IMR-90 (cell line): ENCODE data around the gene SERPINA5. TPM values are rescaled to one million over a fixed set of nuclear protein-coding genes. Genes with fewer than 3 reads are reported as not detected.

Source experiments
- ATAC-seq: fragments of 200-7000 bp; cut with Tn5 transposase; 2 replicates; pipeline ENCODE4 v1.9.1; 2020; ENCODE audit warnings: low read depth, mild to moderate bottlenecking, moderate library complexity
- BruUV-seq: library from RNA; stranded (reverse); fragments of 400-500 nt; replicated peaks from 2 replicates; lab custom pipeline; 2021; lab: Mats Ljungman, UMichigan
- CTCF ChIA-PET: fragments of 300-600 bp; formaldehyde crosslinking; extraction: SDS; loops from one replicate; lab custom pipeline; 2021; ENCODE audit warnings: antibody characterized with exemption; lab: Yijun Ruan, JAX
- POLR2A ChIA-PET: fragments of 300-600 bp; sonication (Branson Sonifier 250); formaldehyde crosslinking; loops from one replicate; lab custom pipeline; 2022; ENCODE audit warnings: antibody characterized with exemption; ENCODE audit not compliant: unreplicated experiment; lab: Charles Lee
- DNase-seq: peaks from one replicate; pipeline ENCODE4 v3.0.0; 2013
- H2AFZ ChIP-seq: replicated peaks from 2 replicates; pipeline ENCODE3; 2013; ENCODE audit warnings: low read length, mild to moderate bottlenecking; ENCODE audit not compliant: poor library complexity
- H2AK5ac ChIP-seq: 2 replicates; pipeline ENCODE4 v1.6.1; 2013; ENCODE audit warnings: low read depth, low read length, inconsistent platforms
- H2AK9ac ChIP-seq: replicated peaks from 2 replicates; pipeline ENCODE3; 2013; ENCODE audit warnings: mild to moderate bottlenecking, low read depth, low read length, moderate library complexity; ENCODE audit not compliant: poor library complexity
- H2BK120ac ChIP-seq: 2 replicates; pipeline ENCODE4 v1.6.1; 2013; ENCODE audit warnings: low read depth, low read length, inconsistent platforms
- H2BK15ac ChIP-seq: 3 replicates; pipeline ENCODE4 v1.6.1; 2013; ENCODE audit warnings: low read depth, low read length, inconsistent platforms
- H2BK20ac ChIP-seq: 2 replicates; pipeline ENCODE4 v1.6.1; 2013; ENCODE audit warnings: low read depth, mild to moderate bottlenecking, inconsistent platforms, low read length, moderate library complexity
- H2BK5ac ChIP-seq: 2 replicates; pipeline ENCODE4 v1.6.1; 2013; ENCODE audit warnings: mild to moderate bottlenecking, low read depth, low read length, inconsistent platforms; ENCODE audit not compliant: poor library complexity, severe bottlenecking
- H3K14ac ChIP-seq: replicated peaks from 2 replicates; pipeline ENCODE4 v1.6.1; 2013; ENCODE audit warnings: low read depth, low read length, inconsistent platforms
- H3K18ac ChIP-seq: 2 replicates; pipeline ENCODE4 v1.6.1; 2013; ENCODE audit warnings: low read depth, low read length, control low read depth
- H3K23ac ChIP-seq: 2 replicates; pipeline ENCODE4 v1.6.1; 2013; ENCODE audit warnings: low read depth, low read length, inconsistent platforms
- H3K27ac ChIP-seq: 2 replicates; pipeline ENCODE4 v1.5.1; 2013; ENCODE audit warnings: mild to moderate bottlenecking, control low read depth, low read length; ENCODE audit not compliant: insufficient read depth
- H3K27me3 ChIP-seq: 2 replicates; pipeline ENCODE4 v1.6.1; 2013; ENCODE audit warnings: low read length; ENCODE audit not compliant: control insufficient read depth, insufficient read depth
- H3K36me3 ChIP-seq: 2 replicates; pipeline ENCODE4 v1.6.1; 2013; ENCODE audit warnings: low read length, mixed read lengths; ENCODE audit not compliant: control insufficient read depth, insufficient read depth
- H3K4ac ChIP-seq: 2 replicates; pipeline ENCODE4 v1.6.1; 2013; ENCODE audit warnings: low read depth, low read length, inconsistent platforms
- H3K4me1 ChIP-seq: 2 replicates; pipeline ENCODE4 v1.6.1; 2013; ENCODE audit warnings: low read length, mixed read lengths; ENCODE audit not compliant: control insufficient read depth, insufficient read depth
- H3K4me2 ChIP-seq: 2 replicates; pipeline ENCODE4 v1.6.1; 2013; ENCODE audit warnings: low read depth, mild to moderate bottlenecking, control low read depth, low read length, moderate library complexity
- H3K4me3 ChIP-seq: 2 replicates; pipeline ENCODE4 v1.5.1; 2013; ENCODE audit warnings: low read depth, mild to moderate bottlenecking, control low read depth, low read length, moderate library complexity; ENCODE audit not compliant: insufficient read depth
- H3K56ac ChIP-seq: 2 replicates; pipeline ENCODE4 v1.6.1; 2013; ENCODE audit warnings: low read length, inconsistent platforms; ENCODE audit not compliant: insufficient read depth; ENCODE audit errors: extremely low read depth
- H3K79me1 ChIP-seq, 2 experiments: 2 replicates each; pipeline ENCODE4 v1.6.1; 2013; ENCODE audit warnings: low read length in 2 of 2, inconsistent platforms in 1 of 2, low read depth in 1 of 2
- H3K9ac ChIP-seq: 2 replicates; pipeline ENCODE4 v1.6.1; 2013; ENCODE audit warnings: low read depth, low read length, control low read depth
- H3K9me1 ChIP-seq: 2 replicates; pipeline ENCODE4 v1.6.1; 2013; ENCODE audit warnings: low read length, inconsistent platforms; ENCODE audit not compliant: insufficient read depth
- H3K9me3 ChIP-seq: 2 replicates; pipeline ENCODE4 v1.6.1; 2013; ENCODE audit warnings: low read length; ENCODE audit not compliant: control insufficient read depth, insufficient read depth
- H4K20me1 ChIP-seq: 2 replicates; pipeline ENCODE4 v1.6.1; 2013; ENCODE audit warnings: low read length, inconsistent platforms; ENCODE audit not compliant: insufficient read depth
- H4K5ac ChIP-seq: 2 replicates; pipeline ENCODE4 v1.6.1; 2013; ENCODE audit warnings: mild to moderate bottlenecking, low read depth, low read length, control low read depth
- H4K8ac ChIP-seq, 2 experiments: 2 replicates each; pipeline ENCODE4 v1.6.1; 2013; ENCODE audit warnings: low read depth in 2 of 2, low read length in 2 of 2, control low read depth in 1 of 2, inconsistent platforms in 1 of 2
- H4K91ac ChIP-seq: 2 replicates; pipeline ENCODE4 v1.6.1; 2013; ENCODE audit warnings: low read depth, low read length, inconsistent platforms; ENCODE audit not compliant: insufficient read depth
- CHD1 ChIP-seq: IDR thresholded peaks from 2 replicates; pipeline ENCODE4 v1.6.1; 2012; ENCODE audit warnings: low read depth, low read length, improper control_type of control experiment
- MAFK ChIP-seq: IDR thresholded peaks from 2 replicates; pipeline ENCODE4 v1.6.1; 2012; ENCODE audit warnings: low read depth, low read length, improper control_type of control experiment
- MXI1 ChIP-seq: IDR thresholded peaks from 2 replicates; pipeline ENCODE4 v1.6.1; 2012; ENCODE audit warnings: low read depth, mild to moderate bottlenecking, low read length, moderate library complexity, borderline replicate concordance
- WGBS, 2 experiments: methylation state at CpG; one replicate each; pipeline versions ENCODE4 v1.1.5 to v1.1.7; 2013; ENCODE audit warnings: missing lambda C conversion rate in 2 of 2; ENCODE audit not compliant: insufficient read length in 1 of 2; ENCODE audit errors: extremely low coverage in 2 of 2; 5-methylcytosine and 5-hydroxymethylcytosine counted together
- dilution Hi-C: fragments of 300-500 bp; cut with HindIII; formaldehyde crosslinking; loops from one replicate; pipeline ENCODE4 v1.14.3; 2018; ENCODE audit warnings: low sequenced_read_pairs; ENCODE audit not compliant: unreplicated experiment
- in situ Hi-C: fragments of 300-500 bp; cut with MboI; formaldehyde crosslinking; loops from 3 replicates; pipeline ENCODE4 v1.14.3; 2019; ENCODE audit warnings: low sequenced_read_pairs, inconsistent platforms, mixed read lengths
- intact Hi-C: fragments of 100-400 bp; cut with micrococcal nuclease; formaldehyde crosslinking; loops from 2 replicates; pipeline ENCODE4 v1.10.0; 2022
- polyA plus RNA-seq, 3 experiments: library from polyadenylated mRNA; depleted of rRNA; stranded (reverse); fragments of >200 nt; gene quantifications; 2 replicates each; pipeline ENCODE4 v1.2.3, GENCODE V29; 2012; ENCODE audit warnings: low replicate concordance in 1 of 3
- total RNA-seq: library from RNA; depleted of rRNA; stranded (reverse); fragments of >200 nt; gene quantifications from 2 replicates; pipeline ENCODE4 v1.2.3, GENCODE V29; 2012

Gene SERPINA5
- total and polyA plus RNA-seq, 2 of the 4 experiments (the other 2 are of a cell fraction): not detected

GRCh38 chr14:94572637-94573303 is 8.5 kb upstream of the SERPINA5 start:
- H3K79me1 ChIP-seq: no peaks in the 10 kb centered on the region
- H2AK5ac ChIP-seq: no peak overlapping the region
- H3K18ac ChIP-seq: no peak overlapping the region
- POLR2A ChIA-PET: interaction anchor here (0.6 kb wide), 1 partner anchor 160 kb away, joined by 3 read pairs; no protein-coding TSS in a partner anchor
- no TSS peak for BruUV-seq
- H3K23ac ChIP-seq: no peak overlapping the region
- intact Hi-C loops: no loop called here
- 63% methylated on average over 2 of the region's 7 CpGs; no CpG with 5 or more reads in 1 of the 2 experiments for WGBS, 2 experiments
- no peaks in the 10 kb centered on the region for H3K4me1 ChIP-seq
- H3K4ac ChIP-seq: no peak overlapping the region
- H3K36me3 ChIP-seq: no peaks in the 10 kb centered on the region
- no peak overlapping the region for H4K5ac ChIP-seq
- CTCF ChIA-PET: no interaction called here
- H3K4me2 ChIP-seq: no peak overlapping the region
- H2BK15ac ChIP-seq: no peak overlapping the region
- no peaks in the 10 kb centered on the region for H3K9me1 ChIP-seq
- no peaks in the 10 kb centered on the region; the same call in 1 of the 2 replicates for H3K27me3 ChIP-seq
- H2BK120ac ChIP-seq: no peak overlapping the region
- no peak overlapping the region for H3K9ac ChIP-seq
- no peaks in the 10 kb centered on the region; the same call in 1 of the 2 replicates for H3K9me3 ChIP-seq
- in situ Hi-C loops: no loop called here
- H3K14ac ChIP-seq: no peak overlapping the region
- dilution Hi-C loops: no loop called here
- no peak for ATAC-seq
- H3K27ac ChIP-seq: no peak overlapping the region
- no peak overlapping the region for H3K4me3 ChIP-seq
- no peak overlapping the region for H2BK5ac ChIP-seq
- H2AFZ ChIP-seq: no peak overlapping the region
- H4K20me1 ChIP-seq: no peaks in the 10 kb centered on the region
- H2BK20ac ChIP-seq: no peak overlapping the region
- TF ChIP-seq MAFK: no peak
- no peak for TF ChIP-seq CHD1
- TF ChIP-seq MXI1: no peak
- H4K8ac ChIP-seq: no peak overlapping the region
- H3K56ac ChIP-seq: no peak overlapping the region
- H4K91ac ChIP-seq: no peak overlapping the region
- no peak for DNase-seq
- no peak overlapping the region for H2AK9ac ChIP-seq
